Measurements from ENCODE around the gene KRT86.
"Not testable (repeated sequence)": the region's sequence is repeated elsewhere in the genome, so short reads cannot be mapped to it uniquely, and the experiment has no call there.

Gene KRT86

GRCh38 chr12:52238916-52239646, 35.4 kb upstream of the KRT86 start:
- no peak overlapping the region for H3K4me3 ChIP-seq (ENCODE audit: low read depth, low read length)

GRCh38 chr12:52239767-52240166, 34.7 kb upstream of the KRT86 start:
- no peak overlapping the region for H3K4me3 ChIP-seq (ENCODE audit: low read depth, low read length)

GRCh38 chr12:52240247-52240646, 34.2 kb upstream of the KRT86 start:
- not testable (repeated sequence) for H3K4me3 ChIP-seq (ENCODE audit: low read depth, low read length)

GRCh38 chr12:52241205-52241842, 33.1 kb upstream of the KRT86 start:
- H3K4me3 ChIP-seq (ENCODE audit: low read depth, low read length): no peak overlapping the region

GRCh38 chr12:52242442-52243258, 31.8 kb upstream of the KRT86 start:
- H3K4me3 ChIP-seq (ENCODE audit: low read depth, low read length): no peak overlapping the region

- no peak overlapping the region for H3K4me3 ChIP-seq (ENCODE audit: low read depth, low read length)
These were observed 31.1 kb upstream of the KRT86 start for GRCh38 chr12:52243259-52243855.

GRCh38 chr12:52243856-52244614, 30.4 kb upstream of the KRT86 start:
- no peak overlapping the region for H3K4me3 ChIP-seq (ENCODE audit: low read depth, low read length)

- no peak overlapping the region for H3K4me3 ChIP-seq (ENCODE audit: low read depth, low read length)
These were observed 29.8 kb upstream of the KRT86 start for GRCh38 chr12:52244615-52244994.

GRCh38 chr12:52245259-52245961, 29.0 kb upstream of the KRT86 start:
- no peak overlapping the region for H3K4me3 ChIP-seq (ENCODE audit: low read depth, low read length)

GRCh38 chr12:52245962-52246569, 28.4 kb upstream of the KRT86 start:
- no peak overlapping the region for H3K4me3 ChIP-seq (ENCODE audit: low read depth, low read length)

- H3K4me3 ChIP-seq (ENCODE audit: low read depth, low read length): no peak overlapping the region
These were observed 27.5 kb upstream of the KRT86 start for GRCh38 chr12:52246720-52247621.

- H3K4me3 ChIP-seq (ENCODE audit: low read depth, low read length): no peak overlapping the region
These were observed 26.6 kb upstream of the KRT86 start for GRCh38 chr12:52247622-52248540.

GRCh38 chr12:52248541-52249461, 25.6 kb upstream of the KRT86 start:
- no peak overlapping the region for H3K4me3 ChIP-seq (ENCODE audit: low read depth, low read length)

- no peak overlapping the region for H3K4me3 ChIP-seq (ENCODE audit: low read depth, low read length)
These were observed 24.9 kb upstream of the KRT86 start for GRCh38 chr12:52249511-52250047.

GRCh38 chr12:52250048-52250990, 24.1 kb upstream of the KRT86 start:
- H3K4me3 ChIP-seq (ENCODE audit: low read depth, low read length): no peak overlapping the region
